Diencephalon (tissue), 1 donor: ENCODE results near the gene SNRPB. TPM values are rescaled to one million over a fixed set of nuclear protein-coding genes. Genes with fewer than 3 reads are reported as not detected.

ENCODE experiments used
- small RNA-seq: library from RNA; depleted of rRNA; stranded (forward); fragments of <200 nt; gene quantifications from one replicate; pipeline ENCODE3, GENCODE V24; 2014
- total RNA-seq: library from RNA; depleted of rRNA; stranded (reverse); fragments of >200 nt; gene quantifications from one replicate; pipeline ENCODE4 v1.2.3, GENCODE V29; 2014

The SNRPB gene
- total RNA-seq, result 34.4 TPM

GRCh38 chr20:2470423-2471193 lies at the start of gene SNRPB:
Gene SNRPB, minus strand, starts transcription at chr20:2470789. Its CDS starts 99 bp downstream, at chr20:2470690.

GRCh38 chr20:2508631-2509467 lies 38.3 kb upstream of the SNRPB start, which contains the start of gene ZNF343:
Gene ZNF343, minus strand, starts transcription at chr20:2508915. Its CDS starts 15,020 bp downstream, at chr20:2493895.

Small RNAs within 50 kb of the gene (small RNA-seq; reads per million reads assigned to genes)
- gene RF00019, result not detected

Other genes with a start within 250 kb of the SNRPB start
- gene TGM3, start 174.8 kb downstream of the SNRPB start, total RNA-seq, result 0.46 TPM
- not detected for gene TGM6, start 89.9 kb downstream of the SNRPB start, total RNA-seq
- 18.0 TPM for gene ZNF343, start 38.1 kb upstream of the SNRPB start, total RNA-seq
- 3.5 TPM for gene TMC2, start 65.8 kb upstream of the SNRPB start, total RNA-seq
- 127 TPM for gene NOP56, start 181.8 kb upstream of the SNRPB start, total RNA-seq
- 69.7 TPM for gene IDH3B, start 193.4 kb upstream of the SNRPB start, total RNA-seq
- gene EBF4, start 222.0 kb upstream of the SNRPB start, total RNA-seq, result 15.7 TPM